Right atrium auricular region (tissue), 2 donors: ENCODE results near the gene VPS36. TPM values are rescaled to one million over a fixed set of nuclear protein-coding genes. Genes with fewer than 3 reads are reported as not detected.

ENCODE experiments used
- DNase-seq: peaks from one replicate; pipeline ENCODE4 v3.0.0-alpha.2; 2019; ENCODE audit warnings: low spot score
- H3K27ac ChIP-seq, 2 donors: fragments of 200-600 bp; sonication (generic); 1 replicate in 1 of 2; 2 replicates in 1 of 2; pipeline ENCODE4 v1.5.1; 2016 to 2019
- H3K27me3 ChIP-seq, 2 donors: fragments of 200-600 bp; sonication (generic); one replicate each; pipeline versions ENCODE4 v1.5.1 to v1.6.0; 2017 to 2019
- H3K36me3 ChIP-seq: fragments of 200-600 bp; sonication (generic); one replicate; pipeline ENCODE4 v1.5.1; 2016
- H3K4me1 ChIP-seq, 2 donors: fragments of 200-600 bp; sonication (generic); one replicate each; pipeline versions ENCODE4 v1.5.1 to v1.6.0; 2017 to 2019
- H3K4me3 ChIP-seq, 2 donors: fragments of 200-600 bp; sonication (generic); 1 replicate in 1 of 2; 2 replicates in 1 of 2; pipeline ENCODE4 v1.5.1; 2017 to 2019; ENCODE audit warnings: mild to moderate bottlenecking in 1 of 2, moderate library complexity in 1 of 2
- H3K9me3 ChIP-seq, 2 donors: fragments of 200-600 bp; sonication (generic); one replicate each; pipeline ENCODE4 v1.5.1; 2019
- total RNA-seq, 2 donors: library from RNA; depleted of rRNA; stranded (reverse); fragments of >200 nt; gene quantifications; one replicate each; pipeline ENCODE4 v1.1.0, GENCODE V29; 2016
- TF ChIP-seq, protein P1 (sequence below), 2 donors: fragments of 200-600 bp; sonication (generic); IDR thresholded peaks; one replicate each; pipeline ENCODE4 v1.5.1; 2019; ENCODE audit warnings: antibody characterized with exemption in 2 of 2

VPS36 gene
- total RNA-seq, 2 donors from 2014 or later = 28.3 to 61.3 TPM

DNA sequence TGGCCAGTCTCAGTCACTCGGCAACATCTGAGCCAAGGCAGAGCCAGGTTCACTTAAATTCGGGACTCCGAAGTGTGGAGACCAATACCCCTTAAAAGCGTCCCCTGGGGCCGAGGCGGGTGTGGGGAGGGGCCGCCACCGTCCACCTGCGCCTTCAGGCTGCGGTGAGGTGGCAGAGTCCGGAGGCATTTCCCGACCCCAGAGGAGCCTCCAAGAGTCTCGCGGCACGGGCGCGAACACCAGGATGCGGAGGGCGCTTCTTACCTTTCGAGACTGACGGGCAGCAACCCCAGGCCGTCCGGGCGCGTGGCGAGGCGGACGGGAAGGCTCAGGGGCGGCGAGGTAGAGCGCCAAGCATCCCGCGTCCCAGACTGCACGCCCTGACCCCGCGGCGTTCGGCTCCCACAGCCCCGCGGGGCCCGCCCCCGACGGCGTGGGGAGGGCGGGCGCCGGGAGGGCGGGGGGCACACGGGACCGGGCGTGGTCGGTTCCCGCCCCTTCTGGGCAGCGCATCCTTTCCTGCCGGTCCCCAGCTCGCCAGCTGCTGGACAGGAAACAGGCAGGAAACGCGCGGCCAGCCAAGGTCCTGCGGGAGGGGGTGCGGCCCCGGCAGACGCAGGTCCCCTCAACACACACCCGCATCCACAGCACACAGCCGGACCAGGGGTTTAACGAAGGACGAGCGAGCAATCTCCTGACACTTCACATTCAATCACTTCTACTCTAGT is 44.5 kb downstream of the VPS36 start, which contains the start of gene THSD1:
THSD1 (minus strand) TSS at position 406 of the 728 bp plus-strand sequence. CDS start 3,572 bp downstream, outside the sequence.
- Histone ChIP-seq H3K4me3 (peak within 1 kb of the TSS; percentile 45 to 68), H3K4me1 (peaks cover 0 to 14% of the 10 kb centered on the region in 2 donors), H3K27me3 (no peaks in the 10 kb centered on the region), H3K36me3 (peaks cover 3% of the 10 kb centered on the region), H3K27ac (peak within 1 kb of the TSS; percentile 14 to 60), H3K9me3 (no peaks in the 10 kb centered on the region)
- TF ChIP-seq, protein P1, sequence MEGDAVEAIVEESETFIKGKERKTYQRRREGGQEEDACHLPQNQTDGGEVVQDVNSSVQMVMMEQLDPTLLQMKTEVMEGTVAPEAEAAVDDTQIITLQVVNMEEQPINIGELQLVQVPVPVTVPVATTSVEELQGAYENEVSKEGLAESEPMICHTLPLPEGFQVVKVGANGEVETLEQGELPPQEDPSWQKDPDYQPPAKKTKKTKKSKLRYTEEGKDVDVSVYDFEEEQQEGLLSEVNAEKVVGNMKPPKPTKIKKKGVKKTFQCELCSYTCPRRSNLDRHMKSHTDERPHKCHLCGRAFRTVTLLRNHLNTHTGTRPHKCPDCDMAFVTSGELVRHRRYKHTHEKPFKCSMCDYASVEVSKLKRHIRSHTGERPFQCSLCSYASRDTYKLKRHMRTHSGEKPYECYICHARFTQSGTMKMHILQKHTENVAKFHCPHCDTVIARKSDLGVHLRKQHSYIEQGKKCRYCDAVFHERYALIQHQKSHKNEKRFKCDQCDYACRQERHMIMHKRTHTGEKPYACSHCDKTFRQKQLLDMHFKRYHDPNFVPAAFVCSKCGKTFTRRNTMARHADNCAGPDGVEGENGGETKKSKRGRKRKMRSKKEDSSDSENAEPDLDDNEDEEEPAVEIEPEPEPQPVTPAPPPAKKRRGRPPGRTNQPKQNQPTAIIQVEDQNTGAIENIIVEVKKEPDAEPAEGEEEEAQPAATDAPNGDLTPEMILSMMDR (IDR thresholded peaks at IDR 0.05) = no peak
- DNase-seq = peak; percentile 71

DNA sequence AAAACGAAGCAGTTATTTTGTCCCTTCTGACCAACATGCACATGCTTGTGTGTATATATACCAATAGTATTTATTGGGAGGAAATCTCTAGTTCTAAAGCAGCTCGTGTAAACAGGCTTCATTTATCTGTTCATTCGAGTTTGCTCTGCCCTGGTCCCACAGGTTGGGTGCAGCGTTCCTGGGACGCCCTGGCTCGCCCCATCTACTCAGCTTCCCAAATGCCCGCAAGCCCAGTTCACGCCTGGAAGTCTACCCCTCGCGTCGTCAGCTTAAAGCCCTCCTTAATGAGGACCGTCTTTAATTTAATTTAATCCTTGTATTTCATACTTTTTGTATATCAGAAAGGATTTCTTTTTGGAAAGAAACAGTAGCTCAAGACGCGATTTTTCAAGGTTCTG is 45.1 kb downstream of the VPS36 start:
- Histone ChIP-seq H3K4me3 (peak overlapping the region; percentile 45 to 68), H3K9me3 (no peaks in the 10 kb centered on the region), H3K27ac (peak overlapping the region; percentile 14 to 60), H3K36me3 (no peaks in the 10 kb centered on the region), H3K4me1 (peaks cover 0 to 14% of the 10 kb centered on the region in 2 donors), H3K27me3 (no peaks in the 10 kb centered on the region)
- DNase-seq = no peak
- TF ChIP-seq, protein P1 (IDR thresholded peaks at IDR 0.05) = no peak

GRCh38 chr13:52399708-52400107 is 50.7 kb downstream of the VPS36 start:
- no peaks in the 10 kb centered on the region for H3K9me3 ChIP-seq
- TF ChIP-seq, protein P1 (IDR thresholded peaks at IDR 0.05) = peak in 1 of 2 donors; percentile 19
- H3K4me3 ChIP-seq = no peak overlapping the region
- no peaks in the 10 kb centered on the region for H3K27me3 ChIP-seq
- peaks cover 4% of the 10 kb centered on the region for H3K36me3 ChIP-seq
- H3K4me1 ChIP-seq = no peaks in the 10 kb centered on the region
- DNase-seq = no peak
- H3K27ac ChIP-seq = no peak overlapping the region

DNA sequence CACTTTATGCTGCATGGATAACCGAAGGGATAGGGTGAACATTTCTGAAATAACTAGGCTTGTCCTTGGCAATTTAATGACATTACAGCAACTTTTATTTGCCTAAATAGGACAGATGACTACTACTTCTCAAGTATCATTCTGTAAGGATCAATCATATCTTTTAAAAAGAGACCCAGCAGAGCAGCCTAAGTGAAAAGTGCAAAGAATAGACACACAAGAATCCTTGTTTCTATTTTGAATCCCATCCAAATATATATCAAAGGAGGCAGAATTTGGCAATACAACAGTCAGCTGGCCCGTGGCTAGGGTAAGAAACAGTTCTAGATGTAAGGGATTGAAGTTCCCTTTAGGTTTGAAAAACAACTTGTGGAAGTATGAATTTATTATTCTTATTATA is 51.4 kb downstream of the VPS36 start:
- Histone ChIP-seq H3K27me3 (no peaks in the 10 kb centered on the region), H3K4me1 (peaks cover 0 to 2% of the 10 kb centered on the region in 2 donors), H3K4me3 (no peak overlapping the region), H3K27ac (no peak overlapping the region), H3K9me3 (no peaks in the 10 kb centered on the region), H3K36me3 (peaks cover 4% of the 10 kb centered on the region)
- TF ChIP-seq, protein P1 (IDR thresholded peaks at IDR 0.05) = no peak
- DNase-seq = no peak

- Histone ChIP-seq H3K9me3 (no peaks in the 10 kb centered on the region), H3K4me1 (peaks cover 0 to 6% of the 10 kb centered on the region in 2 donors)
- TF ChIP-seq, protein P1 (IDR thresholded peaks at IDR 0.05) = no peak
Measured at GRCh38 chr13:52395704-52396103, 54.7 kb downstream of the VPS36 start.

More at GRCh38 chr13:52395704-52396103, 54.7 kb downstream of the VPS36 start:
- DNase-seq = no peak
- peaks cover 4% of the 10 kb centered on the region for H3K36me3 ChIP-seq
- H3K4me3 ChIP-seq = no peak overlapping the region
- no peaks in the 10 kb centered on the region for H3K27me3 ChIP-seq
- H3K27ac ChIP-seq = no peak overlapping the region
